ENCODE data around the gene GRB2.

Gene GRB2

DNA sequence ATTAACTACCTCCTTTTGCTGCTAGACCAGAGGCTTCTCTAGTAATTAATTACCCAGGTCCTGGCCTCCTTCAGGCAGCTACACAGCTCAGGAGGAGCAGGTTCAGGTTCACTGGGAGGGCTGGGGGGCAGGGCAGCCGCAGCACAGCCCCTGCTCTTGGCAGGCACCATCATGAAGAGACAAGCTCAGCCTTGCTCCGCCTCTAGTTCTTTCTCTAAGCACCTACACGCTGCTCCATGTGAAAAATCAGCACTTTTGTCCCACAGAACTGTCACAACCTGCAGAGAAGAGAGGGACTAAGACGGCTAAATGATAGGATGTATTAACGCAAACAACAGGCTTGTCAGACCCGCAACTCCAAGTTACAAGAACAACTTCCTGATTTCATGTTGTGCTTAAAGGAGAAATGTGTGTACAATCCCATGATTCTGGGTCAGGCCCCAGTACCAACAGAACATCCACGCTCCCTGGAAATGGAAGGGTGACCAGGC is 53.4 kb downstream of the GRB2 start:
- Histone ChIP-seq H3F3A (ENCODE audit: insufficient read depth) (peaks cover 44% of the 10 kb centered on the region), H3K9ac (ENCODE audit: low read length) (no peak overlapping the region), H4K20me1 (ENCODE audit: low read depth, low read length) (peaks cover 4% of the 10 kb centered on the region; the same call in 1 of the 2 replicates), H3K79me2 (ENCODE audit: insufficient read depth, low read length) (peaks cover 96% of the 10 kb centered on the region), H2AFZ (ENCODE audit: low read depth, low read length, severe bottlenecking) (no peak overlapping the region), H3K9me3 (ENCODE audit: insufficient read depth, low read length) (no peaks in the 10 kb centered on the region), H3K27me3 (ENCODE audit: low read length) (no peaks in the 10 kb centered on the region), H3K4me3 (ENCODE audit: insufficient read depth, low read length, poor library complexity, severe bottlenecking) (no peak overlapping the region), H3K9me2 (replicated peaks; ENCODE audit: insufficient read depth, low read length) (no peaks in the 10 kb centered on the region), H3K4me2 (ENCODE audit: low read depth, low read length, poor library complexity, severe bottlenecking) (peak overlapping the region; percentile 11), H3K36me3 (ENCODE audit: low read length) (no peaks in the 10 kb centered on the region), H3K27ac (ENCODE audit: low read depth, low read length) (peak overlapping the region; percentile 61)
- TF ChIP-seq, protein P1, sequence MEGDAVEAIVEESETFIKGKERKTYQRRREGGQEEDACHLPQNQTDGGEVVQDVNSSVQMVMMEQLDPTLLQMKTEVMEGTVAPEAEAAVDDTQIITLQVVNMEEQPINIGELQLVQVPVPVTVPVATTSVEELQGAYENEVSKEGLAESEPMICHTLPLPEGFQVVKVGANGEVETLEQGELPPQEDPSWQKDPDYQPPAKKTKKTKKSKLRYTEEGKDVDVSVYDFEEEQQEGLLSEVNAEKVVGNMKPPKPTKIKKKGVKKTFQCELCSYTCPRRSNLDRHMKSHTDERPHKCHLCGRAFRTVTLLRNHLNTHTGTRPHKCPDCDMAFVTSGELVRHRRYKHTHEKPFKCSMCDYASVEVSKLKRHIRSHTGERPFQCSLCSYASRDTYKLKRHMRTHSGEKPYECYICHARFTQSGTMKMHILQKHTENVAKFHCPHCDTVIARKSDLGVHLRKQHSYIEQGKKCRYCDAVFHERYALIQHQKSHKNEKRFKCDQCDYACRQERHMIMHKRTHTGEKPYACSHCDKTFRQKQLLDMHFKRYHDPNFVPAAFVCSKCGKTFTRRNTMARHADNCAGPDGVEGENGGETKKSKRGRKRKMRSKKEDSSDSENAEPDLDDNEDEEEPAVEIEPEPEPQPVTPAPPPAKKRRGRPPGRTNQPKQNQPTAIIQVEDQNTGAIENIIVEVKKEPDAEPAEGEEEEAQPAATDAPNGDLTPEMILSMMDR (IDR thresholded peaks at IDR 0.05; ENCODE audit: insufficient read depth, low read length, poor library complexity, severe bottlenecking), result no peak
- no peak for TF ChIP-seq EZH2phosphoT487 (conservative IDR thresholded peaks at IDR 0.05; ENCODE audit: low read length)

DNA sequence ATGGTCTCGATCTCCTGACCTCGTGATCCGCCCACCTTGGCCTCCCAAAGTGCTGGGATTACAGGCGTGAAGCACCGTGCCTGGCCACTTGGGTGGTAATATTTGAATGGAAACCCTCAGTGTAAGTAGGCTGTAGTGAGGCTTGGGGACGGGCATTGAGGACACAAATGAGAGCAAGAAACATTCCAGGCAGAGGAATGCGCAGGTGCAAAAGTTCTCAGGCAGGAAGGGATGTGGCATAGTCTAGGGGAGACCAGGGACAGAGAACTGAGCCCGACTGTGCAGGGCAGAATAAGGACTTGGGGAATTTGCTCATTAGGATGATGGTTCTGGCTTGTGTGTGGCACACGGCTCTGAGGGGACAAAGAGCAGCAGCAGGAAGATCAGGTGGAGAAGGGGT is 54.8 kb downstream of the GRB2 start:
- Histone ChIP-seq H3K9me3 (ENCODE audit: insufficient read depth, low read length) (no peaks in the 10 kb centered on the region), H3K79me2 (ENCODE audit: insufficient read depth, low read length) (peaks cover 91% of the 10 kb centered on the region), H3K9ac (ENCODE audit: low read length) (no peak overlapping the region), H2AFZ (ENCODE audit: low read depth, low read length, severe bottlenecking) (no peak overlapping the region), H3K4me3 (ENCODE audit: insufficient read depth, low read length, poor library complexity, severe bottlenecking) (no peak overlapping the region), H4K20me1 (ENCODE audit: low read depth, low read length) (peaks cover 4% of the 10 kb centered on the region; the same call in 1 of the 2 replicates), H3K4me2 (ENCODE audit: low read depth, low read length, poor library complexity, severe bottlenecking) (no peak overlapping the region), H3K27ac (ENCODE audit: low read depth, low read length) (peak overlapping the region; percentile 61; the same call in 1 of the 2 replicates), H3K27me3 (ENCODE audit: low read length) (no peaks in the 10 kb centered on the region), H3K36me3 (ENCODE audit: low read length) (no peaks in the 10 kb centered on the region), H3K9me2 (replicated peaks; ENCODE audit: insufficient read depth, low read length) (no peaks in the 10 kb centered on the region), H3F3A (ENCODE audit: insufficient read depth) (peaks cover 56% of the 10 kb centered on the region)
- no peak for TF ChIP-seq EZH2phosphoT487 (conservative IDR thresholded peaks at IDR 0.05; ENCODE audit: low read length)
- TF ChIP-seq, protein P1 (IDR thresholded peaks at IDR 0.05; ENCODE audit: insufficient read depth, low read length, poor library complexity, severe bottlenecking), result no peak

DNA sequence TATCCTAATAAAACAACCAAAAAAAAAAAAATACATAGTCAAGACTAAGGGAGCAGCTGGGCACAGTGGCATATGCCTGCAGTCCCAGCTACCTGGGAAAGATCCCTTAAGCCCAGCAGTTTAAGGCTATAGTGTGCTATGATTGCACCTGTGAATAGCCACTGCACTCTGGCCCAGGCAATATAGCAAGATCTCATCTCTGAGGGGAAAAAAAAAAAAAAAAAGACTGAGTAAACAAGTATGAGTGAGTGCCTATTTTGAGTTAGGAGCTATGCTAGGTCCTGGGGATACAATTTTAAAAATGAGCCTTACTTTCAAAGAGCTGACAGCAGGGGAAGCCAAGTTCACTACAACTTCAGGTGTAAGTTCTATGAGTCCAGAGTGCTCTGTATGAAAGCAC is 55.4 kb downstream of the GRB2 start:
- H3K9ac ChIP-seq (ENCODE audit: low read length), result no peak overlapping the region
- no peak overlapping the region for H3K4me2 ChIP-seq (ENCODE audit: low read depth, low read length, poor library complexity, severe bottlenecking)
- H3K9me2 ChIP-seq (replicated peaks; ENCODE audit: insufficient read depth, low read length), result no peaks in the 10 kb centered on the region
- H3F3A ChIP-seq (ENCODE audit: insufficient read depth), result peaks cover 63% of the 10 kb centered on the region
- H3K9me3 ChIP-seq (ENCODE audit: insufficient read depth, low read length), result no peaks in the 10 kb centered on the region
- no peak overlapping the region for H2AFZ ChIP-seq (ENCODE audit: low read depth, low read length, severe bottlenecking)
- no peak overlapping the region for H3K4me3 ChIP-seq (ENCODE audit: insufficient read depth, low read length, poor library complexity, severe bottlenecking)
- peak overlapping the region; percentile 99; the same call in 1 of the 2 replicates for H3K27ac ChIP-seq (ENCODE audit: low read depth, low read length)
- H3K79me2 ChIP-seq (ENCODE audit: insufficient read depth, low read length), result peaks cover 90% of the 10 kb centered on the region
- no peaks in the 10 kb centered on the region for H3K27me3 ChIP-seq (ENCODE audit: low read length)
- TF ChIP-seq, protein P1 (IDR thresholded peaks at IDR 0.05; ENCODE audit: insufficient read depth, low read length, poor library complexity, severe bottlenecking), result no peak
- no peak for TF ChIP-seq EZH2phosphoT487 (conservative IDR thresholded peaks at IDR 0.05; ENCODE audit: low read length)
- H3K36me3 ChIP-seq (ENCODE audit: low read length), result no peaks in the 10 kb centered on the region
- peaks cover 4% of the 10 kb centered on the region; the same call in 1 of the 2 replicates for H4K20me1 ChIP-seq (ENCODE audit: low read depth, low read length)

Data from SU-DHL-6 (cell line).